ENCODE results near the gene PLXNA1. TPM values are rescaled to one million over a fixed set of nuclear protein-coding genes. Genes with fewer than 3 reads are reported as not detected.

The PLXNA1 gene
- polyA plus RNA-seq, 4 donors: 26.1 to 38.8 (median 28.5) TPM

- DNase-seq (ENCODE audit: low read depth in 4 of 4, low spot score in 2 of 4): no peak
Measured at GRCh38 chr3:126999383-126999782, 16.5 kb downstream of the PLXNA1 start.

GRCh38 chr3:127000119-127000518, 17.2 kb downstream of the PLXNA1 start:
- DNase-seq (ENCODE audit: low read depth in 4 of 4, low spot score in 2 of 4): no peak

GRCh38 chr3:127000761-127001160, 17.8 kb downstream of the PLXNA1 start:
- DNase-seq (ENCODE audit: low read depth in 4 of 4, low spot score in 2 of 4): no peak

- DNase-seq (ENCODE audit: low read depth in 4 of 4, low spot score in 2 of 4): no peak
Measured at GRCh38 chr3:127001486-127002194, 18.7 kb downstream of the PLXNA1 start.

- peak in 3 of 4 donors; percentile 67 to 77 (median 74) for DNase-seq (ENCODE audit: low read depth in 4 of 4, low spot score in 2 of 4)
Measured at GRCh38 chr3:127002195-127003174, 19.6 kb downstream of the PLXNA1 start.

GRCh38 chr3:127003175-127003555, 20.2 kb downstream of the PLXNA1 start:
- no peak for DNase-seq (ENCODE audit: low read depth in 4 of 4, low spot score in 2 of 4)

GRCh38 chr3:127003601-127004280, 20.8 kb downstream of the PLXNA1 start:
- DNase-seq (ENCODE audit: low read depth in 4 of 4, low spot score in 2 of 4): no peak

GRCh38 chr3:127004641-127005397, 21.9 kb downstream of the PLXNA1 start:
- no peak for DNase-seq (ENCODE audit: low read depth in 4 of 4, low spot score in 2 of 4)

GRCh38 chr3:127005864-127006500, 23.1 kb downstream of the PLXNA1 start:
- no peak for DNase-seq (ENCODE audit: low read depth in 4 of 4, low spot score in 2 of 4)

- no peak for DNase-seq (ENCODE audit: low read depth in 4 of 4, low spot score in 2 of 4)
Measured at GRCh38 chr3:127006781-127007436, 24.0 kb downstream of the PLXNA1 start.

- DNase-seq (ENCODE audit: low read depth in 4 of 4, low spot score in 2 of 4): no peak
Measured at GRCh38 chr3:127008236-127008635, 25.3 kb downstream of the PLXNA1 start.

- DNase-seq (ENCODE audit: low read depth in 4 of 4, low spot score in 2 of 4): no peak
Measured at GRCh38 chr3:127009531-127009930, 26.6 kb downstream of the PLXNA1 start.

GRCh38 chr3:127011270-127011992, 28.5 kb downstream of the PLXNA1 start:
- no peak for DNase-seq (ENCODE audit: low read depth in 4 of 4, low spot score in 2 of 4)

- DNase-seq (ENCODE audit: low read depth in 4 of 4, low spot score in 2 of 4): no peak
Measured at GRCh38 chr3:127012091-127012490, 29.2 kb downstream of the PLXNA1 start.

GRCh38 chr3:127013181-127013580, 30.3 kb downstream of the PLXNA1 start:
- no peak for DNase-seq (ENCODE audit: low read depth in 4 of 4, low spot score in 2 of 4)

GRCh38 chr3:127013758-127014535, 31.0 kb downstream of the PLXNA1 start:
- DNase-seq (ENCODE audit: low read depth in 4 of 4, low spot score in 2 of 4): no peak

GRCh38 chr3:127014536-127015281, 31.8 kb downstream of the PLXNA1 start:
- DNase-seq (ENCODE audit: low read depth in 4 of 4, low spot score in 2 of 4): no peak

All from left renal cortex interstitium (tissue), 4 donors.